Panc1 (cell line): ENCODE measurements around the gene LAMP5. TPM values are rescaled to one million over a fixed set of nuclear protein-coding genes. Genes with fewer than 3 reads are reported as not detected.

Experiments used
- ATAC-seq: fragments of 200-7000 bp; cut with Tn5 transposase; 2 replicates; pipeline ENCODE4 v1.9.1; 2020; ENCODE audit warnings: mild to moderate bottlenecking, moderate library complexity
- BruUV-seq: library from RNA; stranded (reverse); fragments of 400-500 nt; replicated peaks from 2 replicates; lab custom pipeline; 2021; lab: Mats Ljungman, UMichigan
- CTCF ChIA-PET: fragments of 300-600 bp; sonication (Branson Sonifier 250); formaldehyde crosslinking; loops from one replicate; lab custom pipeline; 2022; ENCODE audit warnings: antibody characterized with exemption; lab: Charles Lee
- POLR2A ChIA-PET: fragments of 300-600 bp; sonication (Branson Sonifier 250); formaldehyde crosslinking; loops from one replicate; lab custom pipeline; 2022; ENCODE audit warnings: antibody characterized with exemption; lab: Charles Lee
- DNase-seq: peaks from one replicate; pipeline ENCODE4 v3.0.0-alpha.2; 2010; ENCODE audit warnings: low read depth, low spot score
- H3K27ac ChIP-seq: 2 replicates; pipeline ENCODE4 v1.5.1; 2011; ENCODE audit warnings: mild to moderate bottlenecking, low read length, inconsistent platforms
- H3K27me3 ChIP-seq: fragments of 200-500 bp; sonication (Bioruptor generic); 2 replicates; pipeline ENCODE4 v1.6.0; 2014; ENCODE audit warnings: low read length, inconsistent platforms; ENCODE audit not compliant: control insufficient read depth, insufficient read depth
- H3K36me3 ChIP-seq: fragments of 200-500 bp; sonication (Bioruptor generic); 2 replicates; pipeline ENCODE4 v1.5.1; 2014; ENCODE audit warnings: inconsistent platforms, mild to moderate bottlenecking, low read length, moderate library complexity; ENCODE audit not compliant: control insufficient read depth, insufficient read depth
- H3K4me1 ChIP-seq: 2 replicates; pipeline ENCODE4 v1.5.1; 2011; ENCODE audit warnings: inconsistent platforms, mild to moderate bottlenecking, low read length, moderate library complexity; ENCODE audit not compliant: control insufficient read depth, insufficient read depth
- H3K4me3 ChIP-seq, 2 experiments: 2 replicates each; pipeline ENCODE4 v1.5.1; 2011 to 2012; ENCODE audit warnings: low read depth in 2 of 2, low read length in 2 of 2, mild to moderate bottlenecking in 2 of 2, inconsistent platforms in 1 of 2, moderate library complexity in 1 of 2
- H3K9me3 ChIP-seq: fragments of 200-500 bp; sonication (Bioruptor generic); 2 replicates; pipeline ENCODE4 v1.5.1; 2014; ENCODE audit warnings: low read depth, mild to moderate bottlenecking, inconsistent platforms, low read length, moderate library complexity; ENCODE audit not compliant: control insufficient read depth, insufficient read depth
- CTCF ChIP-seq: fragments of 450-650 bp; IDR thresholded peaks from 2 replicates; pipeline ENCODE4 v1.5.1; 2017; ENCODE audit warnings: mild to moderate bottlenecking
- POLR2AphosphoS5 ChIP-seq: IDR thresholded peaks from 2 replicates; pipeline ENCODE4 v1.6.1; 2012; ENCODE audit warnings: mild to moderate bottlenecking, low read depth, low read length, moderate library complexity
- REST ChIP-seq, 2 experiments: IDR thresholded peaks; 2 replicates each; pipeline ENCODE4 v1.6.1; 2011 to 2012; ENCODE audit warnings: low read depth in 2 of 2, control low read depth in 1 of 2, low read length in 1 of 2, mild to moderate bottlenecking in 1 of 2, moderate library complexity in 1 of 2; ENCODE audit not compliant: insufficient read depth in 1 of 2
- SIN3A ChIP-seq: IDR thresholded peaks from 2 replicates; pipeline ENCODE4 v1.6.1; 2012; ENCODE audit warnings: low read depth, mild to moderate bottlenecking, low read length, moderate library complexity, borderline replicate concordance; ENCODE audit not compliant: insufficient read depth
- TCF7L2 ChIP-seq: IDR thresholded peaks from 2 replicates; pipeline ENCODE4 v1.6.1; 2011; ENCODE audit warnings: mild to moderate bottlenecking, low read depth, low read length, inconsistent platforms
- in situ Hi-C: cut with HindIII; loops from 2 replicates; pipeline ENCODE4 v1.10.0; 2016; ENCODE audit warnings: low sequenced_read_pairs, low pct_unique_long_range_greater_than_20kb
- intact Hi-C: fragments of 100-400 bp; cut with micrococcal nuclease; formaldehyde crosslinking; loops from one replicate; pipeline ENCODE4 v1.10.0; 2022; ENCODE audit not compliant: unreplicated experiment
- total RNA-seq: library from RNA; stranded (reverse); gene quantifications from one replicate; pipeline ENCODE4 v1.2.1, GENCODE V29; 2021; ENCODE audit not compliant: unreplicated experiment

The LAMP5 gene
- total RNA-seq, 1 experiment from 2014 or later: not detected

- no TSS peak for BruUV-seq
- intact Hi-C loops: no loop called here
Measured at GRCh38 chr20:9495701-9496100, 18.7 kb upstream of the LAMP5 start.

GRCh38 chr20:9496155-9496554 lies 18.2 kb upstream of the LAMP5 start:
- no peaks in the 10 kb centered on the region for H3K36me3 ChIP-seq
- DNase-seq (no peak), ATAC-seq (no peak)
- no peak overlapping the region for H3K27ac ChIP-seq
- H3K27me3 ChIP-seq: no peaks in the 10 kb centered on the region
- TF ChIP-seq SIN3A: no peak
- TF ChIP-seq CTCF: no peak
- no peak for TF ChIP-seq TCF7L2
- no peak for TF ChIP-seq REST (IDR thresholded peaks at IDR 0.05; ENCODE audit: insufficient read depth in 1 of 2, low read depth in 2 of 2, low read length in 1 of 2)
- no peak for TF ChIP-seq POLR2AphosphoS5
- intact Hi-C loops: no loop called here
- no peaks in the 10 kb centered on the region for H3K9me3 ChIP-seq
- in situ Hi-C loops: no loop called here
- ChIA-PET CTCF (no interaction called here), POLR2A (no interaction called here)
- BruUV-seq: no TSS peak
- H3K4me1 ChIP-seq: no peaks in the 10 kb centered on the region
- no peak overlapping the region for H3K4me3 ChIP-seq

More at GRCh38 chr20:9495701-9496100, 18.7 kb upstream of the LAMP5 start:
- in situ Hi-C loops: no loop called here
- TF ChIP-seq TCF7L2 (no peak), REST (IDR thresholded peaks at IDR 0.05; ENCODE audit: insufficient read depth in 1 of 2, low read depth in 2 of 2, low read length in 1 of 2) (no peak), SIN3A (no peak), CTCF (no peak), POLR2AphosphoS5 (no peak)
- Histone ChIP-seq H3K27me3 (no peaks in the 10 kb centered on the region), H3K27ac (no peak overlapping the region), H3K4me3 (no peak overlapping the region), H3K4me1 (no peaks in the 10 kb centered on the region), H3K9me3 (no peaks in the 10 kb centered on the region), H3K36me3 (no peaks in the 10 kb centered on the region)
- ChIA-PET CTCF (no interaction called here), POLR2A (no interaction called here)
- DNase-seq (no peak), ATAC-seq (no peak)
